ENCODE results near the gene EMILIN1. TPM values are rescaled to one million over a fixed set of nuclear protein-coding genes. Genes with fewer than 3 reads are reported as not detected.
"Not testable (repeated sequence)": the region's sequence is repeated elsewhere in the genome, so short reads cannot be mapped to it uniquely, and the experiment has no call there.

The EMILIN1 gene
- total RNA-seq, 1 donor from 2014 or later, result 0.30 TPM

DNA sequence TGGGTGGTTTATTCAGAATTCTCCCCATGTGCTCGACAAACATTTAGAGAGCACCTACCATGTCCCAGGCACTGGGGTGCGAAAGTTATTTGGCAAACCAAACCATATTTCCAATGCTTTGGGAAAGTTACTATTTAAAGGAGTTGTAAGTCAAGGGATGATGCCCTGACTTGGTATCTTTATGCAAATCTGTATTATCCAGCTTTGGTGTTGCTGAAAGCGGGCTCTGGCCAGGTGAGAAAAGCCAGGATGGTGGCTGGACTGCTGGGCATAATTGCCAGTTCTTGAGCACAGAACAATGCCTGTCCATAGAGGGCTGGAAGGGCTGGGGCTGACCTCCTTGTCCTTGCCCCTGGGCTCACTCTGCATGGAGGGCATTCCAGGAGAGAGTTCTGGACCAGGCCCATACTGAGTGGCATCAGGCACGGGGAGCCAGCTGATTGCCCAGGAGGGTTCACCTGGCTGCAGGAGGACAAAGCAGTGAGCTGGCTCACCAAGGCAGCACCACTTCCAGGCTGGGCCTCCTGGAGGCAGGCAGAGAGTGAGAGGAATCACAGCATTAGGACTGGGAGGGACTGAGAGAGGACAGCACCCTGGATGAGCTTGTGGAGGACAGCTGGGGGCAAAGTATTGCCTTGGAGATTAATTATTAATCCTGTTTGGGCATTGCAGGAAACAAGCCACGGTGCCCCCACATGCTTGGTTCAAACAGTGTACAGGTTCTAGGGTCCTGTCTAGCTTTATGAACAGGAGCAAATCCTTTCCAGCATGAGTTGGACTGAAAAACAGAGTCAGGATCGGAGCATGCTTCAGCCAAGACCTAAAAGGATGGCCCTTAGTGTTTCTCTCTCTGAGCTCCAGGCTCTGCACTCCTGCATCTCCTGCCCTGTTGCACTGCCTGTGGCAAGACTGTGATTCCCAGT lies 15.3 kb downstream of the EMILIN1 start:
- peak; percentile 27 for DNase-seq (ENCODE audit: low read depth)

DNA sequence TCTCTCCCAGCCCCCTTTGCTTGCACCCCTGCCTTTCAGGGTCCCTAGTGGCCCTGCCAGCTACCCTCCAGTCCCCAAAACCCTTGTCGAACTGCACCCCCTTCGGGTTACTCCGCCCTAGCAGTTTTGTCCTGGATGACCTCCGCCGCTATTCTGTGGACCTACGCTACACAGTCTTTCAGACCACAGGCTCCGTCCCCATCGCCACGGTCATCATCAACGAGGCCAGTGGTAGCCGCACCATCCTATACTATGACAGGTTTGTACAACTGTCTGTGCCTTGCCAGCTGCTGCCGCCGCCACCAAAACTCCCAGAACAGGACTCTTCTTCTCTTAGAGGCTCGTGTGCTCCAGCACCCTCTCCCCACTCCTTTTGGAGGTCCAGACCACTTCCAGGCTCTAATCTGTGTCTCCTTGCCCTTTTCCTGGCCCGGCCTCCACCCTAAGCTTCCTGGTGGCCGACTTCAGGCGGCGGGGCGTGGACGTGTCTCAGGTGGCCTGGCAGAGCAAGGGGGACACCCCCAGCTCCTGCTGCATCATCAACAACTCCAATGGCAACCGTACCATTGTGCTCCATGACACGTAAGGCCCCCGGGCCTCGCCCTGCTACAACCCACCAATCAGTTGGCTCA lies 16.1 kb downstream of the EMILIN1 start:
- DNase-seq (ENCODE audit: low read depth), result no peak

DNA sequence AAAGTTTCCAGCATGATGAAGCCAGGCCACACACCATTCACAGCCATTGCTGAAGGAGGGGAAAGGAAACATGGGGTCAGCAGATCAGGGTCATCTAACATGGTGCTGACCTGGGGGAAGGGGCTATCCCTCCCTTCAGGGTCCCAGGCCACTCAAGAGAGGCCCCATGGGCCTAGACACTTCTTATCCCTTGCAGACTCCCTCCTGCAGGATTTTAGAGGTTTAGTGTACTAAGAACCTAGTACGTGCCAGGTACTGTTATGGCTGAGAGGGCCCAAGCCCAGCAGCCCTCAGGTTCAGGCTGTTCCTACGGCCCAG lies 17.0 kb downstream of the EMILIN1 start:
- DNase-seq (ENCODE audit: low read depth), result no peak

DNA sequence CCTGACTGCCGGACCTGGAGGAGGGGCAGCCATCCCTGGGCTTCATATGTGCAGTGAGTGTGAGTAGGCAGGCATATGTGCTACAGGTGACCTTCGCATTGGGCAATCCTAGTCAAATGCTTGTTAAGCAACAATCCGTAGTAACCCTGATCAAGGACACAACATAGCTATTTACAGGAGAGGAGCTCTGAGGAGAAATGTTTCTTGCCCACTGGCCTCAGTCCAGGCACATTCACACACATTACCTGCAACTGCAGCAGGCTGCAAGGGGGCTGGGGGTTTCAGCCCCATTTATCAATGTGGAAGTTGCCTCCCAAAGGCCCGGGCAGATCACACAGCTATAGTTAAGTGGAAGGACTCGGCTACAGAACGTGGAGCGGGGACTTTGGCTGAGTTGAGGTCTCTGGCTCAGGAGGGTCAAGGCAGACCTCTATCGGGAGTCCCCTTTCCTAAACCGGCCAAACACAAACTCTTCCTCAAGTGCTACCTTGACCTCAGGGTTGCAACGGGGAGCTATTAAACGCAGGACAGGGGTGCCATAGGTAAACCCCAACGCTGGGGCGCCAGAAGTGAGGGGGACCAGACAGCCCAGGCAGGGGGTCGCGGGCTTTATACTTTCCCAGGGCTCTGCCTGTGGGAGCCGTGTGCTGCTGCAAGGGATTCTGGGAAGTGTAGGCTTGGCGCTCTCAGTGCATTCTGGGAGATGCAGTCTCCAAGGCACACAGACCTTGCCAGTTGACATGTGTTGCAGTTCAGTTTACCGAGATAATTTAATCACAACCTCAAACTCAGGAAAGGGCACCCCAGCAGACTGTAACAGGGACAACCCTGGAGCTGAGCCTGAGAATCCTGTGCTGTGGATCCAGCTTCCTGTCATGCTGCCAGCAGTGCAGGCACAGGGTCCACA lies 17.6 kb downstream of the EMILIN1 start:
- peak; percentile 48 for DNase-seq (ENCODE audit: low read depth)

DNA sequence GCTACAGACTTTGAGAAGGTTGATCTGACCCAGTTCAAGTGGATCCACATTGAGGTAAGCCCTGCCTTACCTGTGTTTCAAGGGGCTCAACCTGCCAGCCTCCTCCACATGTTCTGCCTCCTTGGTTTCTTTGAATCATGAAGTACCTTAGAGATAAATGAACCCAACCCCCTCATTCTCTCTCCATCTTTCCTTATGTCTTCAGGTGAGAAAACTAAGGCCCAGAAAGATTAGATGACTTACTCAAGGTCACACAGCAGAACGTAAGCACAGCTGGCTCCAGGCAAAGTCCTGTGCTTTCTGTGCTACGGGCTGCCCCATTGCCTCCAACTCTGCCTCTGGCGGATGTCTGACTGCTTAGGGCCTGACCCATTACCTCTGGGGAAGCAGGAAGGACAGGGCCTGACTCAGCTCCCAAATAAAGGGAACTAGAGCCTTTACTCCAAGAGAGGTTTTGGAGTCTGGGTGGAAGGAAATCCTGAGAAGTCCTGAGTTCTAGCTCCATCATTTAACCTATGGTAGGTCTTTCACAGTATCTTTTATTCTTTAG lies 18.4 kb downstream of the EMILIN1 start:
- DNase-seq (ENCODE audit: low read depth), result no peak

DNA sequence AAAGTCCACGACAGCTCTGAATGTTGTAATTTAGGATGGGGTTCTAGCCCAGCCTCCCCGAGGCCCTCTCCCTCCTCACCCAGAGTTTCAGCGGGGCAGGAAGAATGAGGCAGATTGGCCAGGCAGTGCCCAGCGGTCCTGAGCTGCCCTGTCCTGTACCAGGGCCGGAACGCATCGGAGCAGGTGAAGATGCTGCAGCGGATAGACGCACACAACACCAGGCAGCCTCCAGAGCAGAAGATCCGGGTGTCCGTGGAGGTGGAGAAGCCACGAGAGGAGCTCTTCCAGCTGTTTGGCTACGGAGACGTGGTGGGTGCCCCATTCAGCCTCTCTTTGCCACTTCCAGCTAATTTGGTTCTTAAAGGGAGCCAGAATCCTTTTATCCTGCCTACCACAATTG lies 18.9 kb downstream of the EMILIN1 start:
- no peak for DNase-seq (ENCODE audit: low read depth)

DNA sequence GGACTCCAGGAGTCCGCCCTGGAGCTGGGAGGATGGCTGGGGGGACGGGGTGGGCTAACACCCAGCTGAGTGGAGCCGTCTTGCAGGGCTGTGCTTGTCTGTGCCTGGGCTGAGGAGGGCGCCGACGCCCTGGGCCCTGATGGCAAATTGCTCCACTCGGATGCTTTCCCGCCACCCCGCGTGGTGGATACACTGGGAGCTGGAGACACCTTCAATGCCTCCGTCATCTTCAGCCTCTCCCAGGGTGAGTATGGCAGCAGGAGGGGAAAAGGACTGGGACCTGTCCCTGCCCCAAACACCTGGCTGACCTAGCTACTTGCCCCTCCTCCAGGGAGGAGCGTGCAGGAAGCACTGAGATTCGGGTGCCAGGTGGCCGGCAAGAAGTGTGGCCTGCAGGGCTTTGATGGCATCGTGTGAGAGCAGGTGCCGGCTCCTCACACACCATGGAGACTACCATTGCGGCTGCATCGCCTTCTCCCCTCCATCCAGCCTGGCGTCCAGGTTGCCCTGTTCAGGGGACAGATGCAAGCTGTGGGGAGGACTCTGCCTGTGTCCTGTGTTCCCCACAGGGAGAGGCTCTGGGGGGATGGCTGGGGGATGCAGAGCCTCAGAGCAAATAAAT lies 21.0 kb downstream of the EMILIN1 start:
- no peak for DNase-seq (ENCODE audit: low read depth)

DNA sequence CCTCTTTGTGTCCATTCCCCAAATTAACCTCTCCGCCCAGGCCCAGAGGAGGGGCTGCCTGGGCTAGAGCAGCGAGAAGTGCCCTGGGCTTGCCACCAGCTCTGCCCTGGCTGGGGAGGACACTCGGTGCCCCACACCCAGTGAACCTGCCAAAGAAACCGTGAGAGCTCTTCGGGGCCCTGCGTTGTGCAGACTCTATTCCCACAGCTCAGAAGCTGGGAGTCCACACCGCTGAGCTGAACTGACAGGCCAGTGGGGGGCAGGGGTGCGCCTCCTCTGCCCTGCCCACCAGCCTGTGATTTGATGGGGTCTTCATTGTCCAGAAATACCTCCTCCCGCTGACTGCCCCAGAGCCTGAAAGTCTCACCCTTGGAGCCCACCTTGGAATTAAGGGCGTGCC lies 21.6 kb downstream of the EMILIN1 start:
- no peak for DNase-seq (ENCODE audit: low read depth)

DNA sequence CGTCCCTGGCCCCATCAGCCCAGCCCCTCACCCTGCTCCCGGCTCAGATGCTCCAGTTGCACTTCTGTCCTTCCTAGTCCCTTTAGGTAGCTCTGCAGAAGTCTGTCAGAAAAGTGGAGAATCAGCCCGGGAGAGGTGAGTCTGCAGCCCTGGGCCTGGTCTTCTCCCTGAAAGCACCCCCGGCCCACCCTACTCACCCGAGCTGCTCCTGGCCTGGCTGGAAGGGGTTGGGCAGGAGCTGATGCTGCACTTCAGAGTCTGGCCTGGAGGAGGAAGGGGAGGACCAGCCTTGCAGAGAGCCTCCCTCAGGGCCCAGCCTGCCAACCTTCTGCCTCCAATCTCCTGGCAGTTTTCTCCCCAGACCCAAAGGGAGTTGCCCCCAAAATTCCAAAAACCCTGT lies 23.9 kb downstream of the EMILIN1 start:
- DNase-seq (ENCODE audit: low read depth), result no peak

DNA sequence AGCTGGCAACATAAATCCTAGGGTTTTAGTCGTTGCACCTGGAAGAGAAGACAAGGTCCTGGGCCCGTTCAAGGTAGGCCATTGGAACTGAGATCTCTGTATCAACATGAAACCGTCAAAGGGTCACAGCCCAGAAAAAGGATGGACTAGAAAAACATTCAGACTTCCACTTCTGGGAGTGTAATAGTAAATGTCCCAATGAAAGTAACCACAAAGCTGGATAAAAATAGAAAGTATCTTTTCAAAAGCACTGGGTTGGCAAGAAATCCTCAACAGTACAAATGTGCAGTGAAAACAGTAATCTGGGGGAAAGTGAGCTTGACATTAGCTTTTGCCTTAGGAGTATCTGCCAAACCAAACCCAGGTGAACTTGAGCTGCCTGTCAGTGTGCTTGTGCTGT lies 27.6 kb downstream of the EMILIN1 start:
- no peak for DNase-seq (ENCODE audit: low read depth)

DNA sequence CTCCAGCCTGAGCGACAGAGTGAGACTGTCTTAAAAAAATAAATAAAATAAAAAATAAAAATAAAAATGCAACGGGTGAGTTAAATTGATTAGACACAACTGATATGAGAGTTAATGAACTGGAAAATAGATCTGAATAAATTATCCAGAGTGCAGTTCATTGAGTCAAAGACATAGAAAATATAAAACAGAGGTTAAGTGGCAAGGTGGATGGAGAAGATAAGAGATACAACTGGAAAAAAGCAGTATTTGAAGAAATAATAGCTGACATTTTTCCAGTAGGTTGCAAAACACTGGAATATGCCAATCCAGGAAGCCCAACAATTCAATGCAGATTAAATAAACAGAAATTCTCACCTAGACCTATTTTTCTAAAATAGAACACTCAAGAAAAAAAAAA lies 29.8 kb downstream of the EMILIN1 start:
- DNase-seq (ENCODE audit: low read depth), result no peak

DNA sequence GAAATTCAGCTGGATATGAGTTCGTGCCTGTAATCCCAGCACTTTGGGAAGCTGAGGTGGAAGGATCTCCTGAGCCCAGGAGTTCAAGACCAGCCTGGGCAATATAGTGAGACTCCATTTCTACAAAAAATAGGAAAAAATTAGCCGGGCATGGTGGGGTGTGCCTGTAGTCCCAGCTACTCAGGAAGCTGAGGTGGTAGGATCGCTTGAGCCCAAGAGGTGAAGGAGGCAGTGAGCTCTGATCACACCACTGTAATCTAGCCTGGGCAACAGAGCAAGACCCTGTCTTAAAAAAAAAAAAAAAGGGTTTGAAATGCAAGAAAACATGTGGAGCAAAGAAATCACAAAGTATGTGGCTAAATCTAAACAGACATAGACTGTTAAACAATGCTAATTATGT lies 30.7 kb downstream of the EMILIN1 start:
- DNase-seq (ENCODE audit: low read depth), result no peak

DNA sequence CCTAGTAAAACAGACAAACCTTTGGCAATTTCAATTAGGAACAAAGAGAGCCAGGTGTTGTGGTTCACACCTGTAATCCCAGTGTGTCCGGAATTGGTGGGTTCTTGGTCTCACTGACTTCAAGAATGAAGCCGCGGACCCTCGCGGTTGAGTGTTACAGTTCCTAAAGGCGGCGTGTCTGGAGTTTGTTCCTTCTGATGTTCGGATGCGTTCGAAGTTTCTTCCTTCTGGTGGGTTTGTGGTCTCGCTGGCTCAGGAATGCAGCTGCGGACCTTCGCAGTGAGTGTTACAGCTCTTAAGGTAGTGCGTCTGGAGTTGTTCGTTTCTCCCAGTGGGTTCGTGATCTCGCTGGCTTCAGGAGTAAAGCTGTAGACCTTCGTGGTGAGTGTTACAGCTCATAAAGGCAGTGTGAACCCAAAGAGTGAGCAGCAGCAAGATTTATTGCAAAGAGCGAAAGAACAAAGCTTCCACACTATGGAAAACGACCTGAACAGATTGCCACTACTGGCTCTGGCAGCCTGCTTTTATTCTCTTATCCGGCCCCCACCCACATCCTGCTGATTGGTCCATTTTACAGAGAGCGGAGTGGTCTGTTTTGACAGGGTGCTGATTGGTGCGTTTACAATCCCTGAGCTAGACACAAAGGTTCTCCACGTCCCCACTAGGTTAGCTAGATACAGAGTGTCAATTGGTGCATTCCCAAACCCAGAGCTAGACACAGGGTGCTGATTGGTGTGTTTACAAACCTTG lies 32.4 kb downstream of the EMILIN1 start:
- DNase-seq (ENCODE audit: low read depth), result not testable (repeated sequence)

DNA sequence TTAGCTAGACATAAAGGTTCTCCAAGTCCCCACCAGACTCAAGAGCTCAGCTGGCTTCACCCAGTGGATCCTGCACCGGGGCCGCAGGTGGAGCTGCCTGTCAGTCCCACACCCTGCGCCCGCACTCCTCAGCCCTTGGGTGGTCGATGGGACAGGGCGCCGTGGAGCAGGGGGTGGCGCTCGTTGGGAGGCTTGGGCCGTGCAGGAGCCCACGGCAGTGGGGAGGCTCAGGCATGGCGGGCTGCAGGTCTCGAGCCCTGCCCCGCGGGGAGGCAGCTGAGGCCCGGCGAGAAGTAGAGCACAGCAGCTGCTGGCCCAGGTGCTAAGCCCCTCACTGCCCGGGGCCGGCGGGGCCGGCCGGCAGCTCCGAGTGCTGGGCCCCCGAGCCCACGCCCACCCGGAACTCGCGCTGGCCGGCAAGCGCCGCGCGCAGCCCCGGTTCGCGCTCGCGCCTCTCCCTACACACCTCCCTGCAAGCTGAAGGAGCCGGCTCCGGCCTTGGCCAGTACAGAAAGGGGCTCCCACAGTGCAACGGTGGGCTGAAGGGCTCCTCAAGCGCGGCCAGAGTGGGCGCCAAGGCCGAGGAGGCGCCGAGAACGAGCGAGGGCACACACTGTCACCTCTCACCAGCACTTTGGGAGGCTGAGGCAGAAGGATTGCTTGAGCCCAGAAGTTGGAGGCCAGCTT lies 33.1 kb downstream of the EMILIN1 start:
- not testable (repeated sequence) for DNase-seq (ENCODE audit: low read depth)

DNA sequence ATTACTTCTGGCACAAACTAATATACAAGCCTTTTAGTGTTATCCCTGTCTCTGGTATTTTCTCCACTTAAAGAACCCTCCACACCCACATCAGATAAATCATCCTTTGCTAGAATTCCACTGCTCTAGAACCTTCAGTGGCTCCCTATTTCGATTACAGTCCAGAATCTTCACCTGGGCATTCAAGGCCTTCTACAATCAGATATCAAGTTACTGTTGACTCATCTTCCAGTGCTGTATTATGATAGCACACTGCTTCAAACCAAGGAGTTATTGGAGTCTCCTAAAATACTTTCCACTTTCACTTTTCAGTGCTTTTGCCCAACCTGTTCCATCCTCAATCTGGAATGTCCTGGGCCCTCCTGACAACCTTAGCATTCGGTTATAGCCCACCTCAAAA lies 37.1 kb downstream of the EMILIN1 start:
- DNase-seq (ENCODE audit: low read depth), result no peak

DNA sequence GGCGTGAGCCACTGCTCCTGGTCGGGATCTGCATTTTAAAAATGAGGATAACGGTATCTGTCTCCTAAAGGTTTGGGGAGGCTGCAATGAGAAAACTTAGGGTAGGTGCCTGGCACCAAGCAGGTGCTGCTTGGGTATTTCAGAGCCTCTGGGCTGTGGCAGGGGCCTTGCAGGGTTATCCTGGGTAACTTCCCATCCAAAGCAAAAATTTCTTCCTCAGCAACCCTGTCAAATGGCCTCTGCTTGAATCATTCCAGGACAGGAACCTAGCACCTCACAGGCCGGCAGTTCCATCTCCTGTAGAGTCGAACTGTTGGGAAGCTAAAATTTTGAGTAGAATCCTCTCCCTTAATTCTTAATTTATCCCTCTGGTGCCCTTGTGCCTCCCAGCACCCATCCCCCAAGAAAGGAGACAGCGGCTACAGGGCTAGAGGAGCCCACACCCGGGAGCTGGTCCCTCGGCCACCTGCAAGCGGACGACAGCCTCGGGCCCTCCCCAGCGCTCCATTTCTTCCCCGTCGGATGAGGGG lies 39.6 kb downstream of the EMILIN1 start:
- no peak for DNase-seq (ENCODE audit: low read depth)

DNA sequence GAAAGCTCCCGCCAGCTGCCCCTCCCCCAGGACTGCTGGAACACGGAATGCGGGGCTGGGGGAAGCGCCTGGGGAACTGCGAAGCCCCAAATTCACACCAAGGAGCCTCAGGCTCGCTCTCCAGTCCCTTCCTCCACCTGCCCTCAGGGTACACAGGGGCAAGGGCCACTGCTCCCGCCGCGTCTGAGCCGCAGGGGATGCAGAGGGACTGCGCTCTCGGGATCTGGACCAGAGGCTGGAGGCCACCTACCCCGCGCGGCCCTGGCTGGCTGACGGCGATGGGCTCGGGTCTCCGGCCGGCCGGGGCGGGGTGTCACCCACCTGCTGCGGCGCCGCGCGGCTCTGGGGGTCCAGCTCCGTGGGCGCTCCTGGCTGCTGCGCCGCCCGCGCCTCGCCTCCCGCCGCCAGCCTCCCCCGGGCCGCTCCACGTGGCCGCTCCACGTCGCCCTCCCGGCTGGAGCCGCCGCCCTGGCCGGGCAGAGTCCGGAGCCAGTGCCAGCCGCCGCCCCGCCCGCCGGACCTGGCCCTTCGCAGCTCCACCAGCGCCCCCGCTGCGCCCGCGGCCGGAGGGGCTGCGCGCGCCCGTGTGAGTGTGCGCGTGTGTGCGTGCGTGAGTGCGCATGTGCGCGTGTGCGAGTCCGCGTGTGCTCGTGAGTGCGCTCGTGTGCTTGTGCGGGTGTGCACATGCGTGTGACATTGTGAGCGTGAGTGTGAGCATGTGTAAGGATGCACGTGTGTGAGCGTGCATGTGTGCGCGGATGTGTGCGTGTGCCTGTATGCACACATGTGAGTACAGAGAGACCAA lies 40.3 kb downstream of the EMILIN1 start, which contains the start of gene CGREF1:
TSS of gene CGREF1 (minus strand) at position 604 of the 805 bp plus-strand sequence. CDS start 14,762 bp downstream, outside the sequence.
- no peak for DNase-seq (ENCODE audit: low read depth)

DNA sequence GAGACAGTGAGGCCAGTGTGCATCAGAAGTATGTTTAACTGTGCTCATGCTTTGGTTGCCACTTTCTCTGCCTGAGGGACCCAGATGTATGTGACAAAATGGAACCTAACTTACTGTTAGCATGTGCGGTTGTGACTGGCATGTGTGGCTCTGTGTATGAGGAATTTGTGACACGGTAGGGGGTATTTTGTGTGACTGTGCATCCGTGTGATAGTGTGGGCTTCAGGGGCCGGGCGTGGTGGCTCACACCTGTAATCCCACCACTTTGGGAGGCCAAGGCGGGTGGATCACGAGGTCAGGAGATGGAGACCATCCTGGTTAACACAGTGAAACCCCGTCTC lies 40.9 kb downstream of the EMILIN1 start:
- not testable (repeated sequence) for DNase-seq (ENCODE audit: low read depth)

DNA sequence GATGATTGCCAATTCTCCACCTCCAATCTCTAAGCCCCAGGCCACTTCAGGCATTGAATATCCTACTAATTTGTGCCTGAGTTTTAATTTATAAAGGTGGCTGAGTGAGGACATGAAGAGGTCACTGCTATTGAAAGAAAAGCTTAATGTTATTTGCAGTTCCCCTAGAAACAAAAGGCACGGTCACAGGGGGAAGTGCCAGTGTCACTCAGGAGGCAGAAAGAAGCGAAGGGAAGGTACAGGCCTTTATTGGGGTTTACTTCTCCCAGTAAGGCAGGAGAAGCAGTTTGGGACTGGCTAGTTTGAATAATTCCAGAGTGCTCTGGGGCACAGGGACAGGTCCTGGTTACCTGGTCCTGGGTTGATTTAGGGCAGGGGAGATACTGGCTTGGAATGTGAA lies 43.5 kb downstream of the EMILIN1 start:
- no peak for DNase-seq (ENCODE audit: low read depth)
